ENCODE data around the gene PLXNA4. TPM values are rescaled to one million over a fixed set of nuclear protein-coding genes. Genes with fewer than 3 reads are reported as not detected.

PLXNA4 gene
- total RNA-seq, 1 experiment from 2014 or later: 0.02 TPM

GRCh38 chr7:132164558-132165125, 411.6 kb downstream of the PLXNA4 start:
- no peak for DNase-seq (ENCODE audit: extremely low read depth, low read depth)

- no peak for DNase-seq (ENCODE audit: extremely low read depth, low read depth)
Observed at GRCh38 chr7:132162556-132163144, 413.6 kb downstream of the PLXNA4 start.

- DNase-seq (ENCODE audit: extremely low read depth, low read depth): no peak
Observed at GRCh38 chr7:132161976-132162375, 414.3 kb downstream of the PLXNA4 start.

- DNase-seq (ENCODE audit: extremely low read depth, low read depth): no peak
Observed at GRCh38 chr7:132161533-132161915, 414.7 kb downstream of the PLXNA4 start.

- DNase-seq (ENCODE audit: extremely low read depth, low read depth): no peak
Observed at GRCh38 chr7:132160611-132161532, 415.4 kb downstream of the PLXNA4 start.

GRCh38 chr7:132158841-132159240, 417.4 kb downstream of the PLXNA4 start:
- DNase-seq (ENCODE audit: extremely low read depth, low read depth): no peak

- DNase-seq (ENCODE audit: extremely low read depth, low read depth): no peak
Observed at GRCh38 chr7:132158166-132158565, 418.1 kb downstream of the PLXNA4 start.

GRCh38 chr7:132155715-132156114, 420.6 kb downstream of the PLXNA4 start:
- DNase-seq (ENCODE audit: extremely low read depth, low read depth): no peak

- no peak for DNase-seq (ENCODE audit: extremely low read depth, low read depth)
Observed at GRCh38 chr7:132154695-132155471, 421.4 kb downstream of the PLXNA4 start.

GRCh38 chr7:132154248-132154647, 422.0 kb downstream of the PLXNA4 start:
- no peak for DNase-seq (ENCODE audit: extremely low read depth, low read depth)

- DNase-seq (ENCODE audit: extremely low read depth, low read depth): no peak
Observed at GRCh38 chr7:132152131-132152889, 424.0 kb downstream of the PLXNA4 start.

GRCh38 chr7:132150711-132151110, 425.6 kb downstream of the PLXNA4 start:
- no peak for DNase-seq (ENCODE audit: extremely low read depth, low read depth)

- no peak for DNase-seq (ENCODE audit: extremely low read depth, low read depth)
Observed at GRCh38 chr7:132149436-132150304, 426.6 kb downstream of the PLXNA4 start.

GRCh38 chr7:132148876-132149275, 427.4 kb downstream of the PLXNA4 start:
- DNase-seq (ENCODE audit: extremely low read depth, low read depth): no peak

GRCh38 chr7:132145466-132145865, 430.8 kb downstream of the PLXNA4 start:
- DNase-seq (ENCODE audit: extremely low read depth, low read depth): no peak

- DNase-seq (ENCODE audit: extremely low read depth, low read depth): no peak
Observed at GRCh38 chr7:132145063-132145462, 431.2 kb downstream of the PLXNA4 start.

- DNase-seq (ENCODE audit: extremely low read depth, low read depth): no peak
Observed at GRCh38 chr7:132142006-132142405, 434.3 kb downstream of the PLXNA4 start.

- no peak for DNase-seq (ENCODE audit: extremely low read depth, low read depth)
Observed at GRCh38 chr7:132141109-132141508, 435.2 kb downstream of the PLXNA4 start.

GRCh38 chr7:132140341-132140740, 435.9 kb downstream of the PLXNA4 start:
- DNase-seq (ENCODE audit: extremely low read depth, low read depth): no peak
